GM20000 (cell line): Measurements from ENCODE around the gene POLE.

Experiments
- DNase-seq: peaks from one replicate; pipeline ENCODE4 v3.0.0; 2012; ENCODE audit warnings: low spot score
- CTCF ChIP-seq: IDR thresholded peaks from 2 replicates; pipeline ENCODE4 v1.5.1; 2012; ENCODE audit warnings: mild to moderate bottlenecking, control low read depth; ENCODE audit errors: extremely low read depth, missing control alignments

POLE gene

GRCh38 chr12:132619071-132619385 is 68.1 kb downstream of the POLE start:
- TF ChIP-seq CTCF: no peak
- no peak for DNase-seq

- no peak for DNase-seq
- no peak for TF ChIP-seq CTCF
Measured at GRCh38 chr12:132618683-132619043, 68.5 kb downstream of the POLE start, which contains the start of gene P2RX2. P2RX2 (plus strand) TSS chr12:132618776; CDS start chr12:132618817, 41 bp downstream.

- no peak for DNase-seq
- no peak for TF ChIP-seq CTCF
Measured at GRCh38 chr12:132617822-132618682, 69.1 kb downstream of the POLE start.

- TF ChIP-seq CTCF: no peak
- DNase-seq: no peak
Measured at GRCh38 chr12:132617135-132617701, 69.9 kb downstream of the POLE start.

GRCh38 chr12:132615579-132616038 is 71.5 kb downstream of the POLE start:
- no peak for DNase-seq
- TF ChIP-seq CTCF: no peak

- DNase-seq: peak; percentile 91
- TF ChIP-seq CTCF: peak; percentile 90
Measured at GRCh38 chr12:132614861-132615578, 72.1 kb downstream of the POLE start.

- TF ChIP-seq CTCF: no peak
- DNase-seq: no peak
Measured at GRCh38 chr12:132614029-132614428, 73.1 kb downstream of the POLE start.
